Effector memory CD4-positive, alpha-beta T cell (primary cell): ENCODE results near the gene THAP3.
"Not testable (repeated sequence)": the region's sequence is repeated elsewhere in the genome, so short reads cannot be mapped to it uniquely, and the experiment has no call there.

ENCODE experiments used
- DNase-seq, 3 donors: peaks; one replicate each; pipeline ENCODE4 v3.0.0-alpha.2; 2020
- H3K27ac ChIP-seq: 2 replicates; pipeline ENCODE4 v1.7.0; 2013; ENCODE audit warnings: mild to moderate bottlenecking, low read length, moderate library complexity; ENCODE audit not compliant: insufficient read depth, poor library complexity, severe bottlenecking
- H3K27me3 ChIP-seq: replicated peaks from 2 replicates; pipeline ENCODE4 v1.7.0; 2013; ENCODE audit warnings: mild to moderate bottlenecking, low read length; ENCODE audit not compliant: insufficient read depth, control insufficient read depth, poor library complexity, severe bottlenecking
- H3K36me3 ChIP-seq: 2 replicates; pipeline ENCODE4 v1.7.0; 2013; ENCODE audit warnings: mild to moderate bottlenecking, low read length, moderate library complexity; ENCODE audit not compliant: control insufficient read depth, insufficient read depth
- H3K4me1 ChIP-seq: 2 replicates; pipeline ENCODE4 v1.7.0; 2013; ENCODE audit warnings: low read length, mild to moderate bottlenecking; ENCODE audit not compliant: control insufficient read depth, insufficient read depth, poor library complexity, severe bottlenecking
- H3K4me3 ChIP-seq: 2 replicates; pipeline ENCODE4 v1.7.0; 2013; ENCODE audit warnings: low read length, low read depth, mild to moderate bottlenecking; ENCODE audit not compliant: insufficient read depth, poor library complexity, severe bottlenecking
- H3K9me3 ChIP-seq: 2 replicates; pipeline ENCODE4 v1.7.0; 2013; ENCODE audit warnings: mild to moderate bottlenecking, low read length, moderate library complexity; ENCODE audit not compliant: control insufficient read depth

Gene THAP3

GRCh38 chr1:6636778-6637177 lies 12.1 kb downstream of the THAP3 start:
- not testable (repeated sequence) for H3K27me3 ChIP-seq, DNase-seq, H3K27ac ChIP-seq, H3K4me3 ChIP-seq, H3K4me1 ChIP-seq, H3K9me3 ChIP-seq
- peaks cover 70% of the 10 kb centered on the region for H3K36me3 ChIP-seq

- no peak for DNase-seq
- Histone ChIP-seq H3K27me3 (no peaks in the 10 kb centered on the region), H3K4me3 (no peak overlapping the region), H3K36me3 (peaks cover 64% of the 10 kb centered on the region), H3K27ac (no peak overlapping the region), H3K4me1 (no peaks in the 10 kb centered on the region), H3K9me3 (no peaks in the 10 kb centered on the region)
Measured at GRCh38 chr1:6637770-6638169, 13.1 kb downstream of the THAP3 start.

GRCh38 chr1:6638226-6638625 lies 13.6 kb downstream of the THAP3 start:
- DNase-seq, result no peak
- no peak overlapping the region for H3K4me3 ChIP-seq
- no peaks in the 10 kb centered on the region for H3K9me3 ChIP-seq
- H3K4me1 ChIP-seq, result no peaks in the 10 kb centered on the region
- peaks cover 59% of the 10 kb centered on the region for H3K36me3 ChIP-seq
- no peaks in the 10 kb centered on the region for H3K27me3 ChIP-seq
- no peak overlapping the region for H3K27ac ChIP-seq

- H3K27me3 ChIP-seq, DNase-seq, H3K27ac ChIP-seq, H3K9me3 ChIP-seq, H3K4me3 ChIP-seq, H3K4me1 ChIP-seq: not testable (repeated sequence)
- peaks cover 43% of the 10 kb centered on the region for H3K36me3 ChIP-seq
Measured at GRCh38 chr1:6640867-6641266, 16.2 kb downstream of the THAP3 start.

- DNase-seq, result no peak
- Histone ChIP-seq H3K27ac (no peak overlapping the region), H3K27me3 (no peaks in the 10 kb centered on the region), H3K9me3 (no peaks in the 10 kb centered on the region), H3K4me1 (peaks cover 3% of the 10 kb centered on the region), H3K4me3 (no peak overlapping the region), H3K36me3 (peaks cover 6% of the 10 kb centered on the region)
Measured at GRCh38 chr1:6645018-6645417, 20.4 kb downstream of the THAP3 start.

- Histone ChIP-seq H3K4me3 (no peak overlapping the region), H3K27ac (no peak overlapping the region), H3K27me3 (no peaks in the 10 kb centered on the region), H3K9me3 (no peaks in the 10 kb centered on the region), H3K36me3 (peaks cover 9% of the 10 kb centered on the region), H3K4me1 (peaks cover 3% of the 10 kb centered on the region)
- DNase-seq, result no peak
Measured at GRCh38 chr1:6646499-6647148, 22.0 kb downstream of the THAP3 start.

GRCh38 chr1:6648556-6648955 lies 23.9 kb downstream of the THAP3 start:
- peaks cover 3% of the 10 kb centered on the region for H3K4me1 ChIP-seq
- H3K36me3 ChIP-seq, result peaks cover 27% of the 10 kb centered on the region
- DNase-seq, result no peak
- no peaks in the 10 kb centered on the region for H3K27me3 ChIP-seq
- no peaks in the 10 kb centered on the region for H3K9me3 ChIP-seq
- no peak overlapping the region for H3K4me3 ChIP-seq
- H3K27ac ChIP-seq, result no peak overlapping the region

- H3K4me1 ChIP-seq, result no peaks in the 10 kb centered on the region
- no peak for DNase-seq
- H3K27ac ChIP-seq, result no peak overlapping the region
- H3K27me3 ChIP-seq, result no peaks in the 10 kb centered on the region
- no peaks in the 10 kb centered on the region for H3K9me3 ChIP-seq
- H3K4me3 ChIP-seq, result no peak overlapping the region
- H3K36me3 ChIP-seq, result peaks cover 26% of the 10 kb centered on the region
Measured at GRCh38 chr1:6651909-6652308, 27.2 kb downstream of the THAP3 start.

- no peak overlapping the region for H3K27ac ChIP-seq
- H3K4me1 ChIP-seq, result no peaks in the 10 kb centered on the region
- H3K36me3 ChIP-seq, result peaks cover 26% of the 10 kb centered on the region
- no peak overlapping the region for H3K4me3 ChIP-seq
- no peaks in the 10 kb centered on the region for H3K9me3 ChIP-seq
- no peak for DNase-seq
- no peaks in the 10 kb centered on the region for H3K27me3 ChIP-seq
Measured at GRCh38 chr1:6652986-6653385, 28.3 kb downstream of the THAP3 start.

GRCh38 chr1:6653436-6654290 lies 29.0 kb downstream of the THAP3 start:
- peaks cover 26% of the 10 kb centered on the region for H3K36me3 ChIP-seq
- H3K4me1 ChIP-seq, result no peaks in the 10 kb centered on the region
- H3K9me3 ChIP-seq, result no peaks in the 10 kb centered on the region
- no peak overlapping the region for H3K4me3 ChIP-seq
- no peaks in the 10 kb centered on the region for H3K27me3 ChIP-seq
- no peak overlapping the region for H3K27ac ChIP-seq
- no peak for DNase-seq
